ENCODE measurements around the gene CCNG2.

CCNG2 gene

DNA sequence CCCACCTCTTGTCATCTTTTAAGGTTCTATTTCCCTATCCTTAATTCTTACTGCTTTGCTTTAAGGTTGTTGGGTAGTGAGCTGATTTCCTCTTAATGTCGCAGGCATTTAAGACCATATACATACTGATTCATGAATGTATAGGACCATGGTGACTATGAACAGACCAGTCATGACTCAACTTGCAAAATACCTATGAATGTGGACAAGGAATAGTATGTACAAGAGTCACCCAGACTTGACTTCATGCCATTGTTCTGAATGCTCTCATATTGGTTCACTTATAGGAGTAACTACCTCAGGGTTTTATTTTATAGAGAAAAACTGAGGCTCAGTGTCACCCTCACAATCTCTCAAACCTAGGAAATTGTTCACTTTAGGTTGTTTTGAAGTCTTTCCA, 44.3 kb downstream of the CCNG2 start:
- H3K4me3 ChIP-seq (ENCODE audit: low read depth, low read length) = no peak overlapping the region
- TF ChIP-seq, protein P1, sequence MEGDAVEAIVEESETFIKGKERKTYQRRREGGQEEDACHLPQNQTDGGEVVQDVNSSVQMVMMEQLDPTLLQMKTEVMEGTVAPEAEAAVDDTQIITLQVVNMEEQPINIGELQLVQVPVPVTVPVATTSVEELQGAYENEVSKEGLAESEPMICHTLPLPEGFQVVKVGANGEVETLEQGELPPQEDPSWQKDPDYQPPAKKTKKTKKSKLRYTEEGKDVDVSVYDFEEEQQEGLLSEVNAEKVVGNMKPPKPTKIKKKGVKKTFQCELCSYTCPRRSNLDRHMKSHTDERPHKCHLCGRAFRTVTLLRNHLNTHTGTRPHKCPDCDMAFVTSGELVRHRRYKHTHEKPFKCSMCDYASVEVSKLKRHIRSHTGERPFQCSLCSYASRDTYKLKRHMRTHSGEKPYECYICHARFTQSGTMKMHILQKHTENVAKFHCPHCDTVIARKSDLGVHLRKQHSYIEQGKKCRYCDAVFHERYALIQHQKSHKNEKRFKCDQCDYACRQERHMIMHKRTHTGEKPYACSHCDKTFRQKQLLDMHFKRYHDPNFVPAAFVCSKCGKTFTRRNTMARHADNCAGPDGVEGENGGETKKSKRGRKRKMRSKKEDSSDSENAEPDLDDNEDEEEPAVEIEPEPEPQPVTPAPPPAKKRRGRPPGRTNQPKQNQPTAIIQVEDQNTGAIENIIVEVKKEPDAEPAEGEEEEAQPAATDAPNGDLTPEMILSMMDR (IDR thresholded peaks at IDR 0.05; ENCODE audit: low read depth, low read length) = no peak
- TF ChIP-seq, protein P2, sequence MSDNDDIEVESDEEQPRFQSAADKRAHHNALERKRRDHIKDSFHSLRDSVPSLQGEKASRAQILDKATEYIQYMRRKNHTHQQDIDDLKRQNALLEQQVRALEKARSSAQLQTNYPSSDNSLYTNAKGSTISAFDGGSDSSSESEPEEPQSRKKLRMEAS (IDR thresholded peaks at IDR 0.05; ENCODE audit: low read depth, low read length) = no peak
- TF ChIP-seq POLR2A (IDR thresholded peaks at IDR 0.05; ENCODE audit: extremely low read depth, insufficient read length) (no peak), MYC (IDR thresholded peaks at IDR 0.05; ENCODE audit: low read depth, low read length) (no peak)

DNA sequence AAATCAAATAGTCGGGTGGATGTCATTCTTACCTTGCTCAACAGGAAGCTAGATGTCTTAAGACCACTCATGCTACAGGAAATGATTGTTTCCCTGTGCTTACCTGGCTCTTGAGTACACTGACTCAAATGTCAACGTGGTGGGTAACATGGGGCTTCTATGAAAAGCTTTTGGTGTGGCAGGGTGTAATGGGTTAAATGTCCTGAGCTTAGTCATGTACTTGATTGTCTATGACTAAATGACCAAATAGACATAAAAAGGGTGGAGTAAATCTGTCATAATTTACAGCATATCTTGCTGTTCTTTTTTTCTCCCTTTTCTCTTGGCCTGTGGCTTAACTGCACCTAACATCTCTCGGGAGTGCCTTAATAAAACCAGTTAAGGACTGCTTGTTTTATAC, 44.9 kb downstream of the CCNG2 start:
- no peak for TF ChIP-seq POLR2A (IDR thresholded peaks at IDR 0.05; ENCODE audit: extremely low read depth, insufficient read length)
- no peak for TF ChIP-seq MYC (IDR thresholded peaks at IDR 0.05; ENCODE audit: low read depth, low read length)
- TF ChIP-seq, protein P1 (IDR thresholded peaks at IDR 0.05; ENCODE audit: low read depth, low read length) = no peak
- TF ChIP-seq, protein P2 (IDR thresholded peaks at IDR 0.05; ENCODE audit: low read depth, low read length) = no peak
- DNase-seq (ENCODE audit: low read depth) = no peak
- H3K4me3 ChIP-seq (ENCODE audit: low read depth, low read length) = no peak overlapping the region

More for the DNA sequence above, 44.3 kb downstream of the CCNG2 start:
- no peak for DNase-seq (ENCODE audit: low read depth)

DNA sequence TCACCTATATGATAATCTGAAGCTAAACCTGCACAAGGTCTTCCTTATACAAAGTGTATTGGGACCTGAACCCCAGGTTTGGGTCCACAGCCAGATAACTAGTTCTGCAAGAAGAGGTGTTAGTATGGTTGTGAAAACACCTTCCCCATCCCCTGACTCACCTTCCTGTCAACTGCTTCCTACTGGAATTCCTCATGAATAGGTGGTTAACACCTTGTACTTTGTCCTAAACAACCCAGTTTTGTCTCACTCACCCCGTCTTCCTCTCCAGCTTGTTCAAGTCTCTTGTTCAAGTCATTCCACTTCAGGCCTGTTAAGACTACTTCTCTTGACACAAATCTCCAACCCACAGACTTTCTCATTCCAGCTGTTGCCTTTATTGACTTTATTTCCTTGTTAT, 45.5 kb downstream of the CCNG2 start:
- TF ChIP-seq MYC (IDR thresholded peaks at IDR 0.05; ENCODE audit: low read depth, low read length) (no peak), POLR2A (IDR thresholded peaks at IDR 0.05; ENCODE audit: extremely low read depth, insufficient read length) (no peak)
- TF ChIP-seq, protein P1 (IDR thresholded peaks at IDR 0.05; ENCODE audit: low read depth, low read length) = no peak
- TF ChIP-seq, protein P2 (IDR thresholded peaks at IDR 0.05; ENCODE audit: low read depth, low read length) = no peak
- no peak for DNase-seq (ENCODE audit: low read depth)
- no peak overlapping the region for H3K4me3 ChIP-seq (ENCODE audit: low read depth, low read length)

DNA sequence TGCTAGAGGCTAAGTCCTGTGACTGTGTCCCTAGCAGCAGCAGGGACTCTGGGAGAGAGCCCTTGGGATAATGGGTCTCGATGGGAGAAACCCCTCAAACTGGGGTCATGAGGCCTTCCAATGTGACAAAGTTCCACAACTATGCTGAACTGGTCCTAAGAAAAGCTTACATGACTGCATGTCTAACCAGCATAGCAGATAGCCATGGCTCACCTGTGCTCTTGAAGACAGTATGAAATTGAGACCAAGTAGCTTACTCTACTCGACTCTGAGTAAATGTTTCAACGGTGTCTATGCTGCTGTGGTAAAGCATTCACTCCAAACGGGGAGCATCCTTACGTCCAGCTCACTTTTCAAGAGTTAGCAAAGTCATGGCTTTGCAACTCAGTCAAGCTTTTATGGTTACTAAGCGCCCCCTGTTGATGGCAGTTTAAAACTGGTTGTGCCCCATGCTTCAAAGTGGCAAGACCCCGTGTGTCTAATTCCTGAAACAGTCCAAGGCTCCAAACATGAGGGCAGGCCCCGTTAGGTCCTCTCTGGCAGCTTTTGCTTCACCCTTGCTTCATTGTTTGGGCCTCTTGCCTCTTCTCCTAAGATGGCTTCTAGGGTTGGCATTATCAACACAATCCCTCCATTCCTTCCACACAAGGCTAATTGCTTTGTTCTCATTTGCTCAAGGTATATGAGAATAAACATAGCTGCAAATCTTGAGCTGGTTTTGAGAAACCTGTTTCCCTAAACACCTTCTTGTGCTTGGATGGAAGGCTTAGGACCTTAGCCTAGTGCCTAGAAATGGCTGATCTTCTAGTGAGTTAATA, 46.6 kb downstream of the CCNG2 start:
- no peak overlapping the region for H3K4me3 ChIP-seq (ENCODE audit: low read depth, low read length)
- no peak for TF ChIP-seq POLR2A (IDR thresholded peaks at IDR 0.05; ENCODE audit: extremely low read depth, insufficient read length)
- TF ChIP-seq, protein P1 (IDR thresholded peaks at IDR 0.05; ENCODE audit: low read depth, low read length) = peak; percentile 64
- TF ChIP-seq, protein P2 (IDR thresholded peaks at IDR 0.05; ENCODE audit: low read depth, low read length) = peak; percentile 34; the same call in 1 of the 2 replicates
- peak; percentile 79 for DNase-seq (ENCODE audit: low read depth)

DNA sequence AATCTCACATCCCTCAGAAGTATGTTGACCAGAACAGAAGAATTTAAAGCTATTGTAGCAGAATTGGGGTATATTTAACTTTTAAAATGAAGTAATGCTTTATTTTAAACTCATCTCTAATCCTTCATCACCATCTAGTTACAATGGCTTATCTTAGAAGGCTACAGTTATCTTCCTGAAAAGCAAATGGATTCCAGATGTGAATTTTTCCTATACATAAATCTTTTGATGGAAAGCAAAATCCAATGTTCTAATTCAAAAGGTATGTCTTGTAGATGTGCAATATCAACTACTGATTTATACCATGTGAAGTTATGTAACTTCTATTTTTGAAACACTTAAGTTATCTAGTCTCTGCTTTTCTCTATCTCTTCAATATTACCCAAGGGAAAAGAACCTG, 47.6 kb downstream of the CCNG2 start:
- TF ChIP-seq POLR2A (IDR thresholded peaks at IDR 0.05; ENCODE audit: extremely low read depth, insufficient read length) = no peak
- TF ChIP-seq, protein P2 (IDR thresholded peaks at IDR 0.05; ENCODE audit: low read depth, low read length) = no peak
- TF ChIP-seq, protein P1 (IDR thresholded peaks at IDR 0.05; ENCODE audit: low read depth, low read length) = no peak
- TF ChIP-seq MYC (IDR thresholded peaks at IDR 0.05; ENCODE audit: low read depth, low read length) = no peak
- DNase-seq (ENCODE audit: low read depth) = no peak
- H3K4me3 ChIP-seq (ENCODE audit: low read depth, low read length) = no peak overlapping the region

Data from NB4 (cell line).